ENCODE data around the gene AXL.

GRCh38 chr19:41219924-41220567 lies 1.0 kb downstream of the AXL start:
- TF ChIP-seq SIN3A (IDR thresholded peaks at IDR 0.05; ENCODE audit: borderline replicate concordance, insufficient read depth, low read length) = no peak
- TF ChIP-seq POLR2AphosphoS5 (IDR thresholded peaks at IDR 0.05; ENCODE audit: low read depth, low read length) = no peak
